ENCODE measurements around the gene MOAP1. TPM values are rescaled to one million over a fixed set of nuclear protein-coding genes. Genes with fewer than 3 reads are reported as not detected.
"Not testable (repeated sequence)": the region's sequence is repeated elsewhere in the genome, so short reads cannot be mapped to it uniquely, and the experiment has no call there.

MOAP1 gene
- total RNA-seq: 10 to 100 TPM; 21.1 to 27.5 TPM

- Mint-ChIP-seq H3K4me1 (ENCODE audit: low read depth) (peaks cover 40% of the 10 kb centered on the region), H3K4me3 (peak within 1 kb of the TSS; percentile 94 to 98), H3K27ac (peak within 1 kb of the TSS; percentile 97), H3K36me3 (ENCODE audit: insufficient read depth in 2 of 2) (peaks cover 2 to 7% of the 10 kb centered on the region in 2 donors), H3K27me3 (ENCODE audit: low read depth) (no peaks in the 10 kb centered on the region), H3K9me3 (no peaks in the 10 kb centered on the region)
- DNase-seq (peak; percentile 92 to 94), ATAC-seq (replicated peaks in 1 of 2) (peak; percentile 92 to 93)
Observed at GRCh38 chr14:93184391-93185348, at the start of gene MOAP1, which contains the start of gene LYSET. Gene MOAP1 (minus strand): TSS chr14:93184897. CDS start chr14:93184242, 655 bp downstream. Gene LYSET (plus strand): TSS chr14:93185317. CDS start chr14:93185406, 89 bp downstream.

- H3K4me3 Mint-ChIP-seq; H3K27ac Mint-ChIP-seq; H3K9me3 Mint-ChIP-seq; H3K36me3 Mint-ChIP-seq (ENCODE audit: insufficient read depth in 2 of 2); ATAC-seq (replicated peaks in 1 of 2); DNase-seq: not testable (repeated sequence)
- Mint-ChIP-seq H3K27me3 (ENCODE audit: low read depth) (peaks cover 34% of the 10 kb centered on the region), H3K4me1 (ENCODE audit: low read depth) (peaks cover 14% of the 10 kb centered on the region)
Observed at GRCh38 chr14:93233078-93233477, 48.4 kb upstream of the MOAP1 start.

- Mint-ChIP-seq H3K27ac (no peak overlapping the region), H3K36me3 (ENCODE audit: insufficient read depth in 2 of 2) (peaks cover 2 to 13% of the 10 kb centered on the region in 2 donors), H3K27me3 (ENCODE audit: low read depth) (peaks cover 34% of the 10 kb centered on the region), H3K9me3 (no peaks in the 10 kb centered on the region), H3K4me1 (ENCODE audit: low read depth) (peaks cover 14% of the 10 kb centered on the region), H3K4me3 (peak overlapping the region in 1 of 2 donors; percentile 79)
- no peak for ATAC-seq (replicated peaks in 1 of 2)
- no peak for DNase-seq
Observed at GRCh38 chr14:93232159-93232558, 47.5 kb upstream of the MOAP1 start.

GRCh38 chr14:93231129-93231979 lies 46.7 kb upstream of the MOAP1 start:
- Mint-ChIP-seq H3K4me3 (peak overlapping the region; percentile 7 to 79), H3K27me3 (ENCODE audit: low read depth) (peaks cover 34% of the 10 kb centered on the region), H3K36me3 (ENCODE audit: insufficient read depth in 2 of 2) (peaks cover 2 to 18% of the 10 kb centered on the region in 2 donors), H3K27ac (no peak overlapping the region), H3K4me1 (ENCODE audit: low read depth) (peaks cover 14% of the 10 kb centered on the region), H3K9me3 (no peaks in the 10 kb centered on the region)
- ATAC-seq (replicated peaks in 1 of 2) (peak; percentile 38 to 59), DNase-seq (no peak)

GRCh38 chr14:93230539-93230938 lies 45.8 kb upstream of the MOAP1 start:
- Mint-ChIP-seq H3K4me1 (ENCODE audit: low read depth) (peaks cover 14% of the 10 kb centered on the region), H3K36me3 (ENCODE audit: insufficient read depth in 2 of 2) (peaks cover 2 to 23% of the 10 kb centered on the region in 2 donors), H3K27ac (no peak overlapping the region), H3K4me3 (peak overlapping the region; percentile 7 to 79), H3K27me3 (ENCODE audit: low read depth) (peaks cover 34% of the 10 kb centered on the region), H3K9me3 (no peaks in the 10 kb centered on the region)
- ATAC-seq (replicated peaks in 1 of 2) (peak in 1 of 2 donors; percentile 18), DNase-seq (no peak)

- peaks cover 2 to 26% of the 10 kb centered on the region in 2 donors for H3K36me3 Mint-ChIP-seq (ENCODE audit: insufficient read depth in 2 of 2)
- H3K4me3 Mint-ChIP-seq: no peak overlapping the region
- H3K4me1 Mint-ChIP-seq (ENCODE audit: low read depth): peaks cover 14% of the 10 kb centered on the region
- no peaks in the 10 kb centered on the region for H3K9me3 Mint-ChIP-seq
- H3K27me3 Mint-ChIP-seq (ENCODE audit: low read depth): peaks cover 24% of the 10 kb centered on the region
- DNase-seq: no peak
- no peak overlapping the region for H3K27ac Mint-ChIP-seq
- no peak for ATAC-seq (replicated peaks in 1 of 2)
Observed at GRCh38 chr14:93228550-93228949, 43.9 kb upstream of the MOAP1 start.

GRCh38 chr14:93223565-93223964 lies 38.9 kb upstream of the MOAP1 start:
- H3K27me3 Mint-ChIP-seq (ENCODE audit: low read depth): no peaks in the 10 kb centered on the region
- H3K4me3 Mint-ChIP-seq: no peak overlapping the region
- H3K36me3 Mint-ChIP-seq (ENCODE audit: insufficient read depth in 2 of 2): peaks cover 2 to 36% of the 10 kb centered on the region in 2 donors
- DNase-seq (no peak), ATAC-seq (replicated peaks in 1 of 2) (no peak)
- no peaks in the 10 kb centered on the region for H3K4me1 Mint-ChIP-seq (ENCODE audit: low read depth)
- H3K27ac Mint-ChIP-seq: no peak overlapping the region
- H3K9me3 Mint-ChIP-seq: no peaks in the 10 kb centered on the region

- Mint-ChIP-seq H3K27ac (no peak overlapping the region), H3K4me3 (no peak overlapping the region), H3K36me3 (ENCODE audit: insufficient read depth in 2 of 2) (peaks cover 0 to 24% of the 10 kb centered on the region in 2 donors), H3K27me3 (ENCODE audit: low read depth) (no peaks in the 10 kb centered on the region), H3K9me3 (no peaks in the 10 kb centered on the region), H3K4me1 (ENCODE audit: low read depth) (no peaks in the 10 kb centered on the region)
- DNase-seq (no peak), ATAC-seq (replicated peaks in 1 of 2) (no peak)
Observed at GRCh38 chr14:93220509-93220908, 35.8 kb upstream of the MOAP1 start.

- H3K27ac Mint-ChIP-seq: no peak overlapping the region
- H3K4me3 Mint-ChIP-seq: no peak overlapping the region
- peaks cover 0 to 24% of the 10 kb centered on the region in 2 donors for H3K36me3 Mint-ChIP-seq (ENCODE audit: insufficient read depth in 2 of 2)
- ATAC-seq (replicated peaks in 1 of 2): peak; percentile 65 to 75
- peak; percentile 31 to 45 for DNase-seq
- no peaks in the 10 kb centered on the region for H3K9me3 Mint-ChIP-seq
- no peaks in the 10 kb centered on the region for H3K4me1 Mint-ChIP-seq (ENCODE audit: low read depth)
- no peaks in the 10 kb centered on the region for H3K27me3 Mint-ChIP-seq (ENCODE audit: low read depth)
Observed at GRCh38 chr14:93219103-93219726, 34.5 kb upstream of the MOAP1 start.

- H3K9me3 Mint-ChIP-seq: no peaks in the 10 kb centered on the region
- peaks cover 2 to 24% of the 10 kb centered on the region in 2 donors for H3K36me3 Mint-ChIP-seq (ENCODE audit: insufficient read depth in 2 of 2)
- H3K27me3 Mint-ChIP-seq (ENCODE audit: low read depth): no peaks in the 10 kb centered on the region
- DNase-seq (no peak), ATAC-seq (replicated peaks in 1 of 2) (no peak)
- H3K27ac Mint-ChIP-seq: no peak overlapping the region
- H3K4me3 Mint-ChIP-seq: no peak overlapping the region
- H3K4me1 Mint-ChIP-seq (ENCODE audit: low read depth): peaks cover under 1% of the 10 kb centered on the region
Observed at GRCh38 chr14:93214598-93214997, 29.9 kb upstream of the MOAP1 start.

- DNase-seq (no peak), ATAC-seq (replicated peaks in 1 of 2) (no peak)
- H3K36me3 Mint-ChIP-seq (ENCODE audit: insufficient read depth in 2 of 2): peaks cover 5 to 26% of the 10 kb centered on the region in 2 donors
- H3K9me3 Mint-ChIP-seq: no peaks in the 10 kb centered on the region
- no peak overlapping the region for H3K4me3 Mint-ChIP-seq
- no peak overlapping the region for H3K27ac Mint-ChIP-seq
- H3K4me1 Mint-ChIP-seq (ENCODE audit: low read depth): peaks cover 20% of the 10 kb centered on the region
- no peaks in the 10 kb centered on the region for H3K27me3 Mint-ChIP-seq (ENCODE audit: low read depth)
Observed at GRCh38 chr14:93212432-93212831, 27.7 kb upstream of the MOAP1 start.

GRCh38 chr14:93207468-93208308 lies 23.0 kb upstream of the MOAP1 start:
- H3K4me1 Mint-ChIP-seq (ENCODE audit: low read depth): peaks cover 45% of the 10 kb centered on the region
- no peaks in the 10 kb centered on the region for H3K27me3 Mint-ChIP-seq (ENCODE audit: low read depth)
- peak; percentile 42 to 44 for DNase-seq
- peak; percentile 46 to 53 for ATAC-seq (replicated peaks in 1 of 2)
- no peaks in the 10 kb centered on the region for H3K9me3 Mint-ChIP-seq
- H3K4me3 Mint-ChIP-seq: peak overlapping the region; percentile 78 to 99
- H3K27ac Mint-ChIP-seq: peak overlapping the region; percentile 10
- peaks cover 8 to 19% of the 10 kb centered on the region in 2 donors for H3K36me3 Mint-ChIP-seq (ENCODE audit: insufficient read depth in 2 of 2)

Measured in activated T-cell treated with anti-CD3 and anti-CD28 coated beads, Interleukin-2, amount 50 U/mL, for 72 hours (primary cell).